ENCODE results near the gene DTX4.

- peak in 1 of 3 experiments; percentile 13 for TF ChIP-seq CTCF (IDR thresholded peaks at IDR 0.05)
- no peak for TF ChIP-seq POLR2A (IDR thresholded peaks at IDR 0.05; ENCODE audit: low read depth)
Measured at GRCh38 chr11:59182457-59183151, 10.7 kb downstream of the DTX4 start.

Measured in esophagus muscularis mucosa (tissue), 3 donors.